ENCODE data around the gene GALNT17.

The GALNT17 gene

DNA sequence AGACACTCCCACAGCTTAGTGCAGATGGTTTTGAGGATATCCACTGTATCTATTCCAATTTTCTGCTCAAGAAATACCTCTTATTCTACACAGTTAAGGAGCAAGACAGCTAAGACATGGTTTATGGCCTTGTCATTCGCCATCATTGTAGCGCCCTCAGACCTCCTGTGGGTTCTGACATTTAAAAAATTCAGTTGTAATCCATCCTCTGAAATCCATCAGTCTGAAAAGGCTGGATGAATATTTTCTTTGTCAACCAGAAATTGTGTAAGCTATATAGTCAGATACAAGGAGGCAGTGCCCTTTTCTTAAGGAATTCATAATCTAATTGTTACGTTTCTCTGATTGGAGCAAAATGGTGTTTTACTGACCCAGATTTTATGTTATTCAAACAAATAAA is 353.6 kb downstream of the GALNT17 start:
- Histone ChIP-seq H3K4me3 (ENCODE audit: insufficient read depth in 1 of 2, low read depth in 1 of 2, low read length in 2 of 2) (no peak overlapping the region), H4K8ac (ENCODE audit: low read length) (no peak overlapping the region), H3K14ac (ENCODE audit: low read length in 2 of 2) (no peak overlapping the region), H2BK120ac (ENCODE audit: low read depth, low read length) (no peak overlapping the region), H3K79me1 (replicated peaks; ENCODE audit: low read length, poor library complexity, severe bottlenecking) (no peaks in the 10 kb centered on the region), H3K23ac (ENCODE audit: low read length in 2 of 2) (no peak overlapping the region), H3K27me3 (ENCODE audit: control insufficient read depth in 1 of 2, insufficient read depth in 1 of 2, low read length in 2 of 2) (no peaks in the 10 kb centered on the region), H3K4me2 (ENCODE audit: low read length, poor library complexity, severe bottlenecking) (no peak overlapping the region), H3K27ac (ENCODE audit: low read length, poor library complexity, severe bottlenecking) (no peak overlapping the region), H3K9me3 (ENCODE audit: control insufficient read depth, low read length) (peaks cover 5% of the 10 kb centered on the region), H2BK12ac (ENCODE audit: low read length in 2 of 2) (no peak overlapping the region), H2BK5ac (ENCODE audit: low read depth, low read length, poor library complexity, severe bottlenecking) (no peak overlapping the region), H4K91ac (ENCODE audit: low read length) (no peak overlapping the region), H3K36me3 (ENCODE audit: control insufficient read depth in 1 of 2, insufficient read depth in 2 of 2, low read depth in 1 of 2, low read length in 2 of 2) (no peaks in the 10 kb centered on the region), H3K18ac (ENCODE audit: low read depth in 1 of 2, low read length in 2 of 2) (no peak overlapping the region), H2AK5ac (ENCODE audit: low read length, severe bottlenecking) (no peak overlapping the region), H2AFZ (ENCODE audit: low read depth, low read length) (no peak overlapping the region), H2BK15ac (ENCODE audit: low read depth, poor library complexity, severe bottlenecking) (no peak overlapping the region), H3K9ac (ENCODE audit: low read length) (no peak overlapping the region), H3K4me1 (ENCODE audit: control insufficient read depth, insufficient read depth, low read depth, low read length) (peaks cover 3% of the 10 kb centered on the region), H3K4ac (ENCODE audit: low read depth in 1 of 2, low read length in 2 of 2) (no peak overlapping the region)
- DNase-seq, result no peak
- 87% methylated on average over 3 of the region's 3 CpGs for WGBS

DNA sequence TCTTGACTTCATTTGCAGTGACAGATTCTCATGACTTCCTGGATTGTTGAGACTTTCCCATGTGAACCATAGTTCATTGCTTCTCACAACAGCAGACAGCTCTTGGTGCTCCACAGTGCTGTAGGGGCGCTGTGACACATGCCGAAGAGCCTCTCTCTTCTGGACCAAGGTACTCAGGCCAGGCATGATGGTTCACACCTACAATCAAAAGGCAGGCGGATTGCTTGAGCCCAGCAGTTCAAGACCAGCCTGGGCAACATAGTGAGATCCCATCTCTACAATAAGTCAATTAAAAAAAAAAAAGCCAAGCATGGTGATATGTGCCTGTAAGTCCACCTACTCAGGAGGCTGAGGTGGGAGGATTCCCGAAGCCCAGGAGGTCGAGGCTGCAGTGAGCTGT is 354.5 kb downstream of the GALNT17 start:
- no peak overlapping the region for H2BK5ac ChIP-seq (ENCODE audit: low read depth, low read length, poor library complexity, severe bottlenecking)
- H3K9me3 ChIP-seq (ENCODE audit: control insufficient read depth, low read length), result peaks cover 5% of the 10 kb centered on the region
- H3K79me1 ChIP-seq (replicated peaks; ENCODE audit: low read length, poor library complexity, severe bottlenecking), result no peaks in the 10 kb centered on the region
- peaks cover 3% of the 10 kb centered on the region for H3K4me1 ChIP-seq (ENCODE audit: control insufficient read depth, insufficient read depth, low read depth, low read length)
- no peak for DNase-seq
- H4K91ac ChIP-seq (ENCODE audit: low read length), result no peak overlapping the region
- WGBS, result 74% methylated on average over 4 of the region's 5 CpGs
- no peak overlapping the region for H2BK120ac ChIP-seq (ENCODE audit: low read depth, low read length)
- H3K23ac ChIP-seq (ENCODE audit: low read length in 2 of 2), result no peak overlapping the region
- no peaks in the 10 kb centered on the region for H3K36me3 ChIP-seq (ENCODE audit: control insufficient read depth in 1 of 2, insufficient read depth in 2 of 2, low read depth in 1 of 2, low read length in 2 of 2)
- H3K4ac ChIP-seq (ENCODE audit: low read depth in 1 of 2, low read length in 2 of 2), result no peak overlapping the region
- no peak overlapping the region for H2BK12ac ChIP-seq (ENCODE audit: low read length in 2 of 2)
- H4K8ac ChIP-seq (ENCODE audit: low read length), result no peak overlapping the region
- H2AFZ ChIP-seq (ENCODE audit: low read depth, low read length), result no peak overlapping the region
- H3K4me2 ChIP-seq (ENCODE audit: low read length, poor library complexity, severe bottlenecking), result no peak overlapping the region
- H2BK15ac ChIP-seq (ENCODE audit: low read depth, poor library complexity, severe bottlenecking), result no peak overlapping the region
- H3K9ac ChIP-seq (ENCODE audit: low read length), result peak overlapping the region; percentile 34
- H3K4me3 ChIP-seq (ENCODE audit: insufficient read depth in 1 of 2, low read depth in 1 of 2, low read length in 2 of 2), result peak overlapping the region in 1 of 2 experiments; percentile 41
- H3K18ac ChIP-seq (ENCODE audit: low read depth in 1 of 2, low read length in 2 of 2), result no peak overlapping the region
- no peaks in the 10 kb centered on the region for H3K27me3 ChIP-seq (ENCODE audit: control insufficient read depth in 1 of 2, insufficient read depth in 1 of 2, low read length in 2 of 2)
- H3K27ac ChIP-seq (ENCODE audit: low read length, poor library complexity, severe bottlenecking), result no peak overlapping the region
- H3K14ac ChIP-seq (ENCODE audit: low read length in 2 of 2), result no peak overlapping the region
- H2AK5ac ChIP-seq (ENCODE audit: low read length, severe bottlenecking), result no peak overlapping the region

DNA sequence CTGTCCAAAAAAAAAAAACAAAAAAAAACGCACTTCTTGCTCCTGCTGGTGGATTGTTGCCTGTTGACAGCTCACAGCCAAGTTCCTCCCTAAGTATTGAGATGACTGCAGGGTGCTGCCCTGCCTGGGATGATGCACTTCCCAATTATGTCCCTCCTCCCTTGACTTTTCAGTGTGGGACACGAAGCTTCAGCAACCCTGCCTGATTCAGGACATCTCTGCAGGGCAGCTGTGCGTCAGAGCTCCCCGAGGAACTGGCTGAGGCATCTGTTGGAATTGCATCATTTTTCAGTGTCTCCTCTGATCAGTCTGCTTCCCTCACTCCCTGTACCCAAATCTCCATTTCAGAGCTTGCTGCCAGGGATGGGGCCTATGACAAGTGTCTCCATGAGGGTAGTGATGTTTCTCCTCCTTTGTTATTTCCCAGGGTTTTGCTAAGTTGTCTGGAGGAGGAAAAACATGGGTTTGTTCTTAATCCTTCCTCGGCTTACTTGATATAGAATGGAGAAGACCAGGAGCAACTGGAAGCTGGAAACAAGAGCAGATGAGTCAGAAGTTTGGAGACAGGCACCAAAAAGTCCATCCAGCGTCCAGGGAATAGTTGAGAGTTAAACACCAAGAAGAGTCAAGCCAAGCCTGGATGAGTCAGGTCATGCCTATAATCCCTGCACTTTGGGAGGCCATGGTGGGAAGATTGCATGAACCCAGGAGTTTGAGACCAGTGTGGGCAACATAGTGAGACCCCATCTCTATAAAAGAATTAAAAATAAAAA is 355.1 kb downstream of the GALNT17 start:
- DNase-seq, result peak; percentile 45
- no peak overlapping the region for H3K18ac ChIP-seq (ENCODE audit: low read depth in 1 of 2, low read length in 2 of 2)
- H3K9ac ChIP-seq (ENCODE audit: low read length), result peak overlapping the region; percentile 78
- H3K27ac ChIP-seq (ENCODE audit: low read length, poor library complexity, severe bottlenecking), result no peak overlapping the region
- H2BK120ac ChIP-seq (ENCODE audit: low read depth, low read length), result no peak overlapping the region
- H3K14ac ChIP-seq (ENCODE audit: low read length in 2 of 2), result no peak overlapping the region
- H3K9me3 ChIP-seq (ENCODE audit: control insufficient read depth, low read length), result peaks cover 5% of the 10 kb centered on the region
- 40% methylated on average over 6 of the region's 6 CpGs for WGBS
- no peak overlapping the region for H2AK5ac ChIP-seq (ENCODE audit: low read length, severe bottlenecking)
- no peak overlapping the region for H3K4me2 ChIP-seq (ENCODE audit: low read length, poor library complexity, severe bottlenecking)
- no peaks in the 10 kb centered on the region for H3K79me1 ChIP-seq (replicated peaks; ENCODE audit: low read length, poor library complexity, severe bottlenecking)
- peaks cover 3% of the 10 kb centered on the region for H3K4me1 ChIP-seq (ENCODE audit: control insufficient read depth, insufficient read depth, low read depth, low read length)
- no peak overlapping the region for H4K8ac ChIP-seq (ENCODE audit: low read length)
- no peak overlapping the region for H2BK15ac ChIP-seq (ENCODE audit: low read depth, poor library complexity, severe bottlenecking)
- no peak overlapping the region for H3K4ac ChIP-seq (ENCODE audit: low read depth in 1 of 2, low read length in 2 of 2)
- no peak overlapping the region for H3K23ac ChIP-seq (ENCODE audit: low read length in 2 of 2)
- H3K4me3 ChIP-seq (ENCODE audit: insufficient read depth in 1 of 2, low read depth in 1 of 2, low read length in 2 of 2), result peak overlapping the region in 1 of 2 experiments; percentile 41
- no peaks in the 10 kb centered on the region for H3K27me3 ChIP-seq (ENCODE audit: control insufficient read depth in 1 of 2, insufficient read depth in 1 of 2, low read length in 2 of 2)
- H4K91ac ChIP-seq (ENCODE audit: low read length), result no peak overlapping the region
- no peak overlapping the region for H2BK5ac ChIP-seq (ENCODE audit: low read depth, low read length, poor library complexity, severe bottlenecking)
- H3K36me3 ChIP-seq (ENCODE audit: control insufficient read depth in 1 of 2, insufficient read depth in 2 of 2, low read depth in 1 of 2, low read length in 2 of 2), result no peaks in the 10 kb centered on the region
- H2AFZ ChIP-seq (ENCODE audit: low read depth, low read length), result no peak overlapping the region
- H2BK12ac ChIP-seq (ENCODE audit: low read length in 2 of 2), result no peak overlapping the region

DNA sequence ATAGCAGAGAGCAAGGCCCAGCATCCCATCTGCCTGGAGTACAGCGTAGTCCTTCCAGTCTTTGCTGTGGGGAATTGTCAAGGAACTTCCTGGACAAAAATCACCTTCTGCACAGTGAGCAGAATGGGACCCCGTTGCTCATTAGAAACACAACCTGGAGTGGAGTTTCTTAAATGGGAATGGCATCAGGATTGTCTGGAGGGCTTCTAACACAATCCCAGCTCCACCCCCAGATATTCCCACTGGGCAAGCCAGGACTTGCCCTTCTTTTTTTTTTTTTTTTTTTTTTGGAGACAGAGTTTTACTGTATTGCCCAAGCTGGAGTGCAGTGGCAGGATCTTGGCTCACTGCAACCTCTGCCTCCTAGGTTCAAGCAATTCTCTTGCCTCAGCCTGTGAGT is 356.4 kb downstream of the GALNT17 start:
- Histone ChIP-seq H2AFZ (ENCODE audit: low read depth, low read length) (no peak overlapping the region), H3K27me3 (ENCODE audit: control insufficient read depth in 1 of 2, insufficient read depth in 1 of 2, low read length in 2 of 2) (no peaks in the 10 kb centered on the region), H3K9me3 (ENCODE audit: control insufficient read depth, low read length) (peaks cover 5% of the 10 kb centered on the region), H3K4me2 (ENCODE audit: low read length, poor library complexity, severe bottlenecking) (no peak overlapping the region), H3K79me1 (replicated peaks; ENCODE audit: low read length, poor library complexity, severe bottlenecking) (no peaks in the 10 kb centered on the region), H3K18ac (ENCODE audit: low read depth in 1 of 2, low read length in 2 of 2) (no peak overlapping the region), H2AK5ac (ENCODE audit: low read length, severe bottlenecking) (no peak overlapping the region), H4K91ac (ENCODE audit: low read length) (no peak overlapping the region), H4K8ac (ENCODE audit: low read length) (peak overlapping the region; percentile 23), H3K36me3 (ENCODE audit: control insufficient read depth in 1 of 2, insufficient read depth in 2 of 2, low read depth in 1 of 2, low read length in 2 of 2) (no peaks in the 10 kb centered on the region), H3K14ac (ENCODE audit: low read length in 2 of 2) (no peak overlapping the region), H3K4me1 (ENCODE audit: control insufficient read depth, insufficient read depth, low read depth, low read length) (peaks cover 3% of the 10 kb centered on the region), H3K9ac (ENCODE audit: low read length) (peak overlapping the region; percentile 78), H3K27ac (ENCODE audit: low read length, poor library complexity, severe bottlenecking) (no peak overlapping the region), H3K4ac (ENCODE audit: low read depth in 1 of 2, low read length in 2 of 2) (no peak overlapping the region), H2BK15ac (ENCODE audit: low read depth, poor library complexity, severe bottlenecking) (no peak overlapping the region), H3K23ac (ENCODE audit: low read length in 2 of 2) (no peak overlapping the region), H2BK12ac (ENCODE audit: low read length in 2 of 2) (no peak overlapping the region), H3K4me3 (ENCODE audit: insufficient read depth in 1 of 2, low read depth in 1 of 2, low read length in 2 of 2) (no peak overlapping the region), H2BK5ac (ENCODE audit: low read depth, low read length, poor library complexity, severe bottlenecking) (no peak overlapping the region), H2BK120ac (ENCODE audit: low read depth, low read length) (no peak overlapping the region)
- WGBS, result 39% methylated on average over 2 of the region's 2 CpGs
- peak; percentile 16 for DNase-seq
